ENCODE data around the gene XKR7. TPM values are rescaled to one million over a fixed set of nuclear protein-coding genes. Genes with fewer than 3 reads are reported as not detected.

Gene XKR7
- total and polyA plus RNA-seq, 2 donors (not counting 3 experiments of a cell fraction or from before 2014, with no cell fraction given): 0.04 TPM; not detected in 1

GRCh38 chr20:31924561-31924960 lies 43.4 kb upstream of the XKR7 start:
- no peaks in the 10 kb centered on the region for H3K36me3 ChIP-seq (ENCODE audit: control insufficient read depth in 2 of 2, extremely low read depth in 1 of 2, insufficient read depth in 2 of 2, low read length in 2 of 2)
- dilution Hi-C loops (cut with MboI; ENCODE audit: extremely low pct_ligation_motif_present, low sequenced_read_pairs) (no loop called here), intact Hi-C loops (cut with micrococcal nuclease) (no loop called here)
- H3K79me2 ChIP-seq (ENCODE audit: control insufficient read depth, insufficient read depth, low read length): no peaks in the 10 kb centered on the region
- no peak overlapping the region for H3K27ac ChIP-seq (ENCODE audit: insufficient read depth, low read depth, low read length)
- H4K20me1 ChIP-seq (replicated peaks; ENCODE audit: control insufficient read depth, extremely low read depth, insufficient read depth, low read length): no peaks in the 10 kb centered on the region
- BruUV-seq (replicated peaks): no TSS peak
- H3K4me3 ChIP-seq (replicated peaks in 1 of 3; ENCODE audit: insufficient read depth in 1 of 3, low read depth in 1 of 3, low read length in 3 of 3): no peak overlapping the region
- peaks cover 3 to 6% of the 10 kb centered on the region in 2 experiments for H3K27me3 ChIP-seq (ENCODE audit: control insufficient read depth in 2 of 2, insufficient read depth in 2 of 2, low read length in 2 of 2)
- no peak for TF ChIP-seq POLR2A (IDR thresholded peaks at IDR 0.05; ENCODE audit: low read depth, low read length)
- no peak for TF ChIP-seq GATA2 (IDR thresholded peaks at IDR 0.05; ENCODE audit: insufficient read depth, insufficient read length, low read depth, low read length)
- no peak for TF ChIP-seq JUN (IDR thresholded peaks at IDR 0.05; ENCODE audit: borderline replicate concordance, insufficient read depth, insufficient read length, low read depth)
- no peak for TF ChIP-seq MAX (IDR thresholded peaks at IDR 0.05; ENCODE audit: insufficient read depth, insufficient read length)
- no peak for TF ChIP-seq FOS (IDR thresholded peaks at IDR 0.05; ENCODE audit: borderline replicate concordance, insufficient read depth, low read length)
- no peak for TF ChIP-seq EZH2 (IDR thresholded peaks at IDR 0.05; ENCODE audit: borderline replicate concordance, low read depth, low read length, severe bottlenecking)
- no peak for TF ChIP-seq MYC (IDR thresholded peaks at IDR 0.05; ENCODE audit: low read depth, low read length)
- no peak for TF ChIP-seq CTCF (IDR thresholded peaks at IDR 0.05; ENCODE audit: extremely low read depth in 1 of 2, insufficient read depth in 1 of 2, low read depth in 1 of 2, low read length in 2 of 2)
- TF ChIP-seq POLR2AphosphoS5 (IDR thresholded peaks at IDR 0.05; ENCODE audit: insufficient read depth, low read depth, low read length): no peak
- no peaks in the 10 kb centered on the region for H3K4me1 ChIP-seq (ENCODE audit: control insufficient read depth, extremely low read depth, insufficient read depth, low read length)
- no peak for DNase-seq (ENCODE audit: low read depth, low spot score)
- ChIA-PET POLR2A (no interaction called here), CTCF (interaction anchor here (1.0 to 1.2 kb wide), 2 partner anchors 9 to 51 kb away, joined by 3 to 5 read pairs; no protein-coding TSS in a partner anchor)
- H3K9ac ChIP-seq (replicated peaks; ENCODE audit: extremely low read depth, insufficient read depth, low read length): no peak overlapping the region
- no peak overlapping the region for H3K4me2 ChIP-seq (ENCODE audit: insufficient read depth, low read length)
- no peak for FAIRE-seq
- H3K9me1 ChIP-seq (replicated peaks; ENCODE audit: control insufficient read depth, extremely low read depth, insufficient read depth, low read length): no peaks in the 10 kb centered on the region
- H3K9me3 ChIP-seq (replicated peaks; ENCODE audit: control insufficient read depth, insufficient read depth, low read length): no peaks in the 10 kb centered on the region
- H2AFZ ChIP-seq (ENCODE audit: low read depth, low read length): no peak overlapping the region
